AG04450 (cell line): Measurements from ENCODE around the gene KCNH1. TPM values are rescaled to one million over a fixed set of nuclear protein-coding genes. Genes with fewer than 3 reads are reported as not detected.

ENCODE experiments used
- CTCF ChIA-PET: fragments of 300-600, 350-600 bp; formaldehyde crosslinking; extraction: SDS; loops from one replicate; lab custom pipeline; 2022; ENCODE audit warnings: antibody characterized with exemption, inconsistent platforms; lab: Charles Lee
- POLR2A ChIA-PET: fragments of 350-600 bp; formaldehyde crosslinking; extraction: SDS; loops from one replicate; lab custom pipeline; 2021; ENCODE audit warnings: antibody characterized with exemption, inconsistent platforms; lab: Yijun Ruan, JAX
- DNase-seq: peaks from one replicate; pipeline ENCODE4 v3.0.0-alpha.2; 2011; ENCODE audit warnings: low read depth, low spot score
- H3K27ac ChIP-seq: one replicate; pipeline ENCODE4 v1.5.1; 2012; ENCODE audit warnings: low read depth, low read length, control low read depth
- H3K27me3 ChIP-seq: one replicate; pipeline ENCODE4 v1.6.0; 2012; ENCODE audit warnings: low read length; ENCODE audit not compliant: control insufficient read depth, insufficient read depth
- H3K4me3 ChIP-seq: 2 replicates; pipeline ENCODE4 v1.5.1; 2011; ENCODE audit warnings: mild to moderate bottlenecking, low read depth, low read length, control low read depth
- H3K9me3 ChIP-seq: 2 replicates; pipeline ENCODE4 v1.5.1; 2012; ENCODE audit warnings: low read length; ENCODE audit not compliant: control insufficient read depth, insufficient read depth
- polyA plus RNA-seq: library from polyadenylated mRNA; depleted of rRNA; stranded (reverse); fragments of >200 nt; gene quantifications from 2 replicates; pipeline ENCODE4 v1.2.3, GENCODE V29; 2011
- TF ChIP-seq, protein P1 (sequence below): IDR thresholded peaks from 2 replicates; pipeline ENCODE4 v1.5.1; 2011; ENCODE audit warnings: low read depth, low read length, control low read depth, inconsistent platforms

The KCNH1 gene
- polyA plus RNA-seq, 1 experiment: 0.31 TPM

DNA sequence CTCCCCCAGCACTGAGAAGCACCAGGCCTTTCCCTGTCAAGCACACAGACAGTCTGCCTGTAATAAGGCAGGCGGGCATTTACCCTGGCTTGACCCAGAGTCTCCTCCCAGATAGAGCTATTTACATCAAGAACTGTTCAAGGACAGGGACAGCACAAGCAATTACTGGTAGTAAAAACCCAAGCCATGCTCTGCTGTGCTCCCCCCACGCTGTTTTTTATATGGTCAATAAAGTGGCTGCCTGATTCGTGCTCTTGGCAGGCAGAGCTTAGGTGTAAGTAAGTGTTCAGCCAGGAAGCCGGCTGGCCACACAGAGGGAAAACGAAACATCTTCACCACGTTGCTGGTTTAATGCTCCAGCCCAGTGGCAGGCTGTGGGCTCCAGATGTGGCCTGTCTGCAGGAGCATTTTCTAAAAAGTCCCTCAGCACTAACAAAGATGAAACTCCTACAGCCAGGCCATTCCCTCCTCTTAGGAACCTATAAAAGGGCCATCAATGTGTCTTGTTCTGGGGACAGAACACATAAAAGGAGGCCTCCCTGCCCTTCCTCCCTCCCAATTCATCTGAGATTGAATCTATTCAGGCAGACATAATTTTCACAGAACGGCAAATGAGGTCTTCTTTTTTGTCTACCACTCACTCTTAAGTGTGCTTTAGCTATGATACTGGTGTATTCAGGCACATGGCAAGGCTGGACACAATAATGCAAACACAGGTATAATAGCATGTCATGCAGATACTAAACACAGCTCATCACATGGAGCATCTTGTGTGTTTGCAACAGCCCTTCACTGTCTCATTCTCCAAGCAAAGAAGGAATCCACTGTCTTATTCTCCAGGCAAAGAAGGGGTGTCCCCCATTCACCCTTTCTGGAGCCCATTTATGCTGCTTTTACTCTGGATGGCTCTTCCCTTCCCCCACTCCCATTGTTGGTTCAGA lies 426.4 kb downstream of the KCNH1 start:
- no peak overlapping the region for H3K27ac ChIP-seq
- H3K27me3 ChIP-seq: peaks cover 2% of the 10 kb centered on the region
- TF ChIP-seq, protein P1, sequence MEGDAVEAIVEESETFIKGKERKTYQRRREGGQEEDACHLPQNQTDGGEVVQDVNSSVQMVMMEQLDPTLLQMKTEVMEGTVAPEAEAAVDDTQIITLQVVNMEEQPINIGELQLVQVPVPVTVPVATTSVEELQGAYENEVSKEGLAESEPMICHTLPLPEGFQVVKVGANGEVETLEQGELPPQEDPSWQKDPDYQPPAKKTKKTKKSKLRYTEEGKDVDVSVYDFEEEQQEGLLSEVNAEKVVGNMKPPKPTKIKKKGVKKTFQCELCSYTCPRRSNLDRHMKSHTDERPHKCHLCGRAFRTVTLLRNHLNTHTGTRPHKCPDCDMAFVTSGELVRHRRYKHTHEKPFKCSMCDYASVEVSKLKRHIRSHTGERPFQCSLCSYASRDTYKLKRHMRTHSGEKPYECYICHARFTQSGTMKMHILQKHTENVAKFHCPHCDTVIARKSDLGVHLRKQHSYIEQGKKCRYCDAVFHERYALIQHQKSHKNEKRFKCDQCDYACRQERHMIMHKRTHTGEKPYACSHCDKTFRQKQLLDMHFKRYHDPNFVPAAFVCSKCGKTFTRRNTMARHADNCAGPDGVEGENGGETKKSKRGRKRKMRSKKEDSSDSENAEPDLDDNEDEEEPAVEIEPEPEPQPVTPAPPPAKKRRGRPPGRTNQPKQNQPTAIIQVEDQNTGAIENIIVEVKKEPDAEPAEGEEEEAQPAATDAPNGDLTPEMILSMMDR: no peak
- no peak for DNase-seq
- H3K9me3 ChIP-seq: no peaks in the 10 kb centered on the region
- POLR2A ChIA-PET: no interaction called here
- H3K4me3 ChIP-seq: no peak overlapping the region
- CTCF ChIA-PET: no interaction called here

DNA sequence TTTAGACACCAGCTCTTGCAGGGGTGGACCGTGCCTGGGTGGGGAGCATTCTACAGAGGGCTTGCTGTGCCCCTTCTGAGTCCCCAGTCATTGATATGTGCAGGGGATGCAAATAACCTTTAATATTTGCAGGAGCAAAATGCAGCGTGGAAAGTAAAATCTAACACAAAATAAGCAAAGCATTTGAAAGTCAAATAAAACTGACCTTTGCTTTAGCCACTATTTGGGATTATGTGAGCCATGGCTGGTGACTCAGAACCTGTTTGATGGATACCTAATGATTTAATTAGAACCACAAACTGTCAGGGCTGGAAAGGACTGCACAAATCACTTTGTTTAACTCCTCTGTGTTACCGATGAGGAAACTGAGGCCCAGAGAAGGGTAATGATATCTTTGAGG lies 427.7 kb downstream of the KCNH1 start:
- DNase-seq: no peak
- CTCF ChIA-PET: no interaction called here
- no peak overlapping the region for H3K4me3 ChIP-seq
- POLR2A ChIA-PET: no interaction called here
- peaks cover 2% of the 10 kb centered on the region for H3K27me3 ChIP-seq
- TF ChIP-seq, protein P1: no peak
- H3K9me3 ChIP-seq: no peaks in the 10 kb centered on the region
- no peak overlapping the region for H3K27ac ChIP-seq

DNA sequence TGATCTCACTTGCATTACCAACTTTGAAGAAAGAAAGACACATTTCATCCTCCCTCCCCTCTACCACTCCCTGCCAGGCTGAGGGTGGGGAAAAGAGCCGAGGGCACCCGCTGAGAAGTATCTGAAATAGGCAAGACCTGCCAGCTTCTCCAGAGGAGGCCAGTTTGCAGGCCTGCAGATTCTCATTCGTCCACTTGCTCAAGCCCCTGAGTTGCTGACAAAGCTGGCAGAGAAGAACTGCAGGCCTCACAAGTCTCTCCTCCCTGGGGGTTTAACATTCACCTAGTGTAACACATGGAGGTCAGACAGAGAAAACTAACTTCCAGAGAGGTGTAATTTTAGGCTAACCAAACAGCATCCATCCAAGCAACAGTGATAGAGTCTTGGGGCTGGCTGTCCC lies 428.9 kb downstream of the KCNH1 start:
- CTCF ChIA-PET: no interaction called here
- Histone ChIP-seq H3K27me3 (peaks cover 2% of the 10 kb centered on the region), H3K4me3 (no peak overlapping the region), H3K27ac (no peak overlapping the region), H3K9me3 (no peaks in the 10 kb centered on the region)
- DNase-seq: no peak
- POLR2A ChIA-PET: no interaction called here
- TF ChIP-seq, protein P1: no peak

DNA sequence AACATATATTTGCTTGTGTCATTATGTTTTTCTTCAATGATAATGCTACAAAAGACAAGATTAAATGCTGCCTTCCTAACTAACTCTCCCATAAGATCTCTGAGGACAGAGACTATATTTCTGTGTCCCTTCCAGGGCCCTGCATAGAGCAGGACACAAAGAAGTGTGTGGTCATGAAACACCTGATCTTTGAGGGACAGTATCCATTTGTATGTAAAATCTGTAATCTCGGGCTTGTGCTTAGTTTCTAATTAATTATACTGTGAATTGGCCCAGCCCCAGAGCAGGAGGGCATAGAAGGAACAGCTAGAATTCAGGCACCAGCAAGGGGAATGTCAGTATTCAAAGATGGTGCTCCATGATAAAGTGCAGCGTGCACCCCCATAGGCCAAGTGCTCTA lies 430.4 kb downstream of the KCNH1 start:
- ChIA-PET POLR2A (no interaction called here), CTCF (no interaction called here)
- TF ChIP-seq, protein P1: no peak
- Histone ChIP-seq H3K4me3 (no peak overlapping the region), H3K27me3 (peaks cover 2% of the 10 kb centered on the region), H3K27ac (no peak overlapping the region), H3K9me3 (no peaks in the 10 kb centered on the region)
- no peak for DNase-seq

DNA sequence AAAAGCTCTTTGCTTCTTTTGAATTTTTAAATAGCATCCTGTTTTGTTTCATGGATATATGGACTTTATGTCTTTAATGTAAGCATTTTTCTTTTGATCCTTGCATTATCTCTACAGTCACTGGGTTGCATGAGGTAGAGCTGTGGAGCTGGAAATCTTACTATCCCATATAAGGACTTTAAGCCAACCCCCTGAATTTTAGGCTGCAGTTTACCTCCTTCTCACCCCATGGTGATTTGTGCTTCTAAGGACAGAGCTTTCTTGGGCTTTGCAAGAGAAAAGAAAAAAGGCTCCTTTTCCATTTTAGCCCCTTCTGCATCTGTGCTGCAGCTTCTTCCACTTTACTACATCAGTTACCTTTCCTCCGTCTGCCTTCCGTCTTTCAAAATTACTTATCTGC lies 431.4 kb downstream of the KCNH1 start:
- TF ChIP-seq, protein P1: no peak
- POLR2A ChIA-PET: no interaction called here
- CTCF ChIA-PET: interaction anchor here (0.6 to 2.0 kb wide), 2 partner anchors 342 to 433 kb away, joined by 3 to 7 read pairs; no protein-coding TSS in a partner anchor
- no peak for DNase-seq
- Histone ChIP-seq H3K27ac (no peak overlapping the region), H3K27me3 (no peaks in the 10 kb centered on the region), H3K9me3 (no peaks in the 10 kb centered on the region), H3K4me3 (no peak overlapping the region)
